HG02981 (cell line): ENCODE data around the gene SOD2.
A peak's percentile ranks its signal among the peaks of the same experiment; 100 is the strongest.
"Not testable (repeated sequence)": the region's sequence is repeated elsewhere in the genome, so short reads cannot be mapped to it uniquely, and the experiment has no call there.

ENCODE experiments used
- ATAC-seq: cut with Tn5 transposase; IDR thresholded peaks from one replicate; pipeline ENCODE4 v1.9.1; 2021; ENCODE audit warnings: mild to moderate bottlenecking, moderate library complexity; ENCODE audit not compliant: unreplicated experiment

The SOD2 gene

GRCh38 chr6:159684013-159684304, 9.1 kb downstream of the SOD2 start:
- ATAC-seq: no peak

DNA sequence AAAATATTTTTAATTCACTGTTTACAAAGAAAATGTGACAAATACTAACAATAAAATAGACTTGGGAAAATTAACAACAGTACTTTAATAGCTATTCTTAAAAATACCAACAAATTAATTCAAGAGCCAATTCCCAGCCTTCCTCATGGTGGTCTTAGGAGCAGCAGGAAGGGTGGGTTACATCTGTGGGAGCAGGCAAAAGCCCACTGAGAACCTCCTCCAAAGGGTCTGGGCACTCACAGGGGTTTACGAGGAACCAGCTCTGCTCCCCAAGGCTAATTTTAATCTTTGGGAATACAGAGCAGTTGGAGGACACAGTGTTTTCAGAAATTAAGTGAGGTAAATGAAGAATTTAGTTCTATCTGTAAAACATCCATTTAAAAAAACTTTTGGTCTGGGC, 10.2 kb downstream of the SOD2 start:
- ATAC-seq: no peak

DNA sequence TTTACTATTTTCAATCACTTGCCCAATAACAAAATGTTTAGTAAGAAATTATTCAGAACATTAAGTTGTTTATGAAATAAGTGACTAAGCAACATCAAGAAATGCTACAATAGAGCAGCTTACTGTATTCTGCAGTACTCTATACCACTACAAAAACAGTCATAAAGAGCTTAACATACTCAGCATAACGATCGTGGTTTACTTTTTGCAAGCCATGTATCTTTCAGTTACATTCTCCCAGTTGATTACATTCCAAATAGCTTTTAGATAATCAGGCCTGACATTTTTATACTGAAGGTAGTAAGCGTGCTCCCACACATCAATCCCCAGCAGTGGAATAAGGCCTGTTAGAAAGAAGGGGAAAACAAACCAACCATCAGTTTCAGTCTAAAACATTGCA, 10.7 kb downstream of the SOD2 start:
- ATAC-seq: no peak

- no peak for ATAC-seq
Observed at GRCh38 chr6:159681191-159681880, 11.7 kb downstream of the SOD2 start.

DNA sequence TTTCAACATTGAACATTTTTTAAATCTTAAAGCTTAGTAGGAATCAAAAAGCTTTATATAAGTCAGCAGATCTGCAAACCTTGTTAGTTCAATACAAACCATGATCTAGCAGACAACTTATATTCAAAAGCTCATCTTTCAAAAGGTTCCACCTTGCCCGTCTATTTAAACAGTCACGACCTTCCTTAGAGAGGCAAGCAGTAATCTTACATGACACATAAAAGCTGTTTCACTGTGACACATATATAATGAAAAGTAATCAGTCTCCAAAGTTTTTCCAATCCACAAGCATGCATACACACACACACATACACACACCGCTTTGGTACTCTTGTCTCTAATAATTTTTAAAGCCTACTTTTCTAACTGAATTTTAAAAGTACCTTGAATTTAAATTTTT, 12.9 kb downstream of the SOD2 start:
- no peak for ATAC-seq

DNA sequence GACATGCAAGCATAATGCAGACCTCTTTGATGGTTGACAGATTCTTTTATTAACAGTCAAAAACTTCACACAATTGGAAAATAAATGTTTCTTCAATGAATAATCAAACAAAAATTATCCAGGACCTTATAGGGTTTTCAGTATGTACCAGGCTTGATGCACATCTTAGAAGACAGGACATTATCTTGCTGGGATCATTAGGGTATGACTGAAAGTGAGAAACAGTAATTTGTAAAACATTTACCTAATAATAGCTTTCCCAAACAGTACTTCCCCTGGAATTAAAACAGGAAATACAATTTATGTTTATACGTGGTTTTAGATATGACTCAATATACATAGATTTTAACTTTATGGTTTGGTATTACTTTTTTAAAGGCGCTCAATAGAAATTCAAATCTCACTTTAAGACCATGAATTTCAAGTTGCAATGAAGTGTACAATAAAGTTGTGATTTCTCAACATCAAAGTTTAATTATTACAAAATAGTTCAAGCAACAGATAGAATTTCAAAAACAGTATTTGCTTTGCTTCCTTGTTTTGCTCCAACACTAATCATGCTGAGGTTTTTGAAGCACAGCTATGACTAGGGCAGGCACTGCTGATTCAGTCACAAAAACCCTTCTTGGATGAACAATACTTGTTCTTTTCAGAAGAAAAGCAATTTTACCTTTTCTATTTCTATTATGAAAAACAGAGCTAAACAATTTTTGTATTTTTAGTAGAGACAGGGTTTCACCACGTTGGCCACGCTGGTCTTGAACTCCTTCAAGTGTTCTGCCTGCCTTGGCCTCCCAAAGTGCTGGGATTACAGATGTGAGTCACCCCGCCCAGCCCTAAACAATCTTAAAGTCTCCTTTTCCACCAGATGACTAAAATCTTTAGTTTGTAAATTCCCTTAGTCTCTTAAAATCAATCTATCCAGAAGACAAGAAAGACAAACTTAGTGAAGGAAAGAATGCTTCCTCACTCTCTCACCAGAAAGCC, 13.7 kb downstream of the SOD2 start:
- no peak for ATAC-seq

DNA sequence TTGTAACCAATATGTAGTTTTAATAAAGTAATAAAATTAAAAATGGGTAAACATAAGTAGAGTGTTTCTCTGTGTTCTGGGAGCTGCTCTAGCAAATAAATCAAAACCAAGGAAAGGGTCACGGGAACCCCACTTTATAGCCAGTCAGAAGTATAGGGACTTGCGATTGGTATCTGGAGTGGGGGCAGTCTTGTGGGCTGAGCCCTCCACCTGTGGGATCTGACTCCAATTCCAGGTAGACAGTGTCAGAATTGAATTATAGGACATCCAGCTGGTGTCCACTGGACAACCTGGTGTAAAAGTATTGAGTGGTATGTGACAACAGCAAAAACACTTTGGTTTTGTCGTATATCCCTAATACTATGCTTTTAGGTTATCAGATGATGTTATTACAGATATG, 14.5 kb downstream of the SOD2 start:
- no peak for ATAC-seq

DNA sequence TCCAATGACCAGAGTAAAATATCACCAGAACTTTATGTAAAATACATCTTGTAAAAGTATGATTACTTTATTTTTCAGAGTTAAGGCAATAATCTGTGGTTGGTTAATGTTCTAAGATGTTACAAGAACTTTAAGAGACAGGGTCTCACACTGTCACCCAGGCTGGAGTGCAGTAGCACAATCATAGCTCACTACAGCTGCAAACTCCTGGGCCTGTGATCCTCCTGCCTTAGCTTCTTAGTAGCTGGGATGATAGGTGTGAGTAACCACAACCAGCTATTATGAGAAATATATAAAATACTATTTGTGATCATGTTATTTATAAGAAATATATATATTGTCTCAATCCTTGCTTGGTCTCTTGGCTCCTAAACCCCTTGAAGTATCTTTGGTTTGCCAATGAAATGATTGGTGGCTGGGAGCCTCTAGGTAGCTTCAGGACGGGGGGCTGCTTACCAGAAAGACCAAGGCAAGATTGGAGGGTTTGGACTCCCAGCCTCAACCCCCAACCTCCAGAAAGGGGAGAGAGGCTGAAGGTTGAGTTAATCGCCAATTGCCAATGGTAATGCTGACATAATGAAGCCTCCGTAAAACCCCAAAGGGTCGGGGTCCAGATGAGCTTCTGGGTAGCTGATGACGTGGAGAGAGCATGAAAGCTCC, 15.4 kb downstream of the SOD2 start:
- no peak for ATAC-seq

- ATAC-seq: no peak
Observed at GRCh38 chr6:159676890-159677505, 16.0 kb downstream of the SOD2 start.

DNA sequence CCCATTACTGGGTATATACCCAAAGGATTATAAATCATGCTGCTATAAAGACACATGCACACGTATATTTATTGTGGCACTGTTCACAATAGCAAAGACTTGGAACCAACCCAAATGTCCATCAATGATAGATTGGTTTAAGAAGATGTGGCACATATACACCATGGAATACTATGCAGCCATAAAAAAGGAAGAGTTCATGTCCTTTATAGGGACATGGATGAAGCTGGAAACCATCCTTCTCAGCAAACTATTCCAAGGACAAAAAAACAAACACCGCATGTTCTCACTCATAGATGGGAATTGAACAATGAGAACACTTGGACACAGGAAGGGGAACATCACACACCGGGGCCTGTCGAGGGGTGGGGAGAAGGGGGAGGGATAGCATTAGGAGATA, 16.8 kb downstream of the SOD2 start:
- ATAC-seq: not testable (repeated sequence)

DNA sequence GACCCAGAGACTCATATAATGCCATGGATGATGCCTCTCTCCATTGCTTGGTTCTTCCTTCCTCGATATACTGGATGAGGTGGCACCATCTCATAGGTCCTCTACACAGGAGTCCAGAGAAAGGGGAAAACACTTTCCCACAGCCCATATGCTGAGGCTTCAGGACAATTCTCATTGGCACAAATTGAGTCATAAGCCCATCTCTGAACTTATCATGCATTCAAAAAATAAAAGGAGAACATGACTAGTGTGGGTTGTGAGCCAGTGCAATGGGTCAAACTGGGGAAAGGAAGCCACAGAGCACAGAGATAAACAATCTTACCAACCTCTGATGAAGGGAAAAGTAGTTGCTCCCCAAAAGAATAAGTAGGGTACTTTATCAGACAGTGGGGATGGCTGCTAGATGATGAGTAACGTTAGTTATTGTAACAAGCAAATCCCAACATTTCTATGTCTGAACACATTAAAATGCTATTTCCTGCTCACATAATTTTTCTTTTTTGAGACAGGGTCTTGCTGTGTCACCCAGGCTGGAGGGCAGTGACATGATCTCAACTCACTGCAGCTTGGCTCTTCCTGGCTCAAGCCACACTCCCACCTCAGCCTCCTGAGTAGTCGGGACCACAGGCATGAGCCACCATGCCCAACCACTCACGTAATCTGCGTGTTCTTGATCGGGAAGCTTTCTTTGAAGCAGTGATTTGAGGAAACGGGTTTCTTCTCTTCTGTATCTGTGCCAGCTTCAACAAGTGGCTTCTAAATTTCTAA, 27.0 kb downstream of the SOD2 start:
- ATAC-seq: no peak

DNA sequence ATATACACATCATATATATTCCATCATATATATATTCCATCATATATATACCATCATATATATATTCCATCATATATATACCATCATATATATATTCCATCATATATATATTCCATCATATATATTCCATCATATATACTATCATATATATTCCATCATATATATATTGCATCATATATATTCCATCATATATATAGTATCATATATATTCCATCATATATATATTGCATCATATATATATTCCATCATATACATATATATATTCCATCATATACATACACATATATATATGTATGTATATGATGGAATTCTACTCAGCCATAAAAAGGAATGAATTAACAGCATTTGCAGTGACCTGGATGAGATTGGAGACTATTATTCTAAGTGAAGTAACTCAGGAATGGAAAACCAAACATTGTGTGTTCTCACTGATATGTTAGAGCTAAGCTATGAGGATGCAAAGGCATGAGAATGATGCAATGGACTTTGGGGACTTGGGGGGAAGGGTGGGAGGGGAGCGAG, 29.6 kb downstream of the SOD2 start:
- not testable (repeated sequence) for ATAC-seq

- not testable (repeated sequence) for ATAC-seq
Observed at GRCh38 chr6:159661977-159662376, 31.1 kb downstream of the SOD2 start.

DNA sequence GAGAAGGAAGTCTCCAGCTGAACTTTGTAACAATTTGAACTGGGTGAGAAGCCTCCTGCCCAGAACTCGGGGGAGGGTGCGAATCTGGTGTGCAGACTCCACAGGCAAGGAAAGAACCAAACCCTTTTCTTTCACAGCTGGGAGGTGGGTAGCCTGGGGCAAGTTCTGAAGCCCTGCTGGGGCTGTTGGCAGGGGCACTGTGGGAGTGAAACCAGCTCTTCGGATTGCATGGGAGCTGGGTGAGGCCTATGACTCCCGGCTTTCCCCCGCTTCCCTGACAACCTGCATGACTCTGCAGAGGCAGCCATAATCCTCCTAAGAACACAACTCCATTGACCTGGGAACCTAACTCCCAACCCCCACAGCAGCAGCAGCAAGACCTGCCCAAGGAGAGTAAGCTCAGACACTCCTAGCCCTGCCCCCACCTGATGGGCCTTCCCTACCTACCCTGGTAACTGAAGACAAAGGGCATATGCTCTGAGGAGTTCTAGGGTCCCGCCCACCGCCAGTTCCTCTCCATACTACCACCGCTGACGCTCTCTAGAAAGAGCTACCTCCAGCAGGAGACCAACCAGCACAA, 37.5 kb downstream of the SOD2 start:
- ATAC-seq: no peak

DNA sequence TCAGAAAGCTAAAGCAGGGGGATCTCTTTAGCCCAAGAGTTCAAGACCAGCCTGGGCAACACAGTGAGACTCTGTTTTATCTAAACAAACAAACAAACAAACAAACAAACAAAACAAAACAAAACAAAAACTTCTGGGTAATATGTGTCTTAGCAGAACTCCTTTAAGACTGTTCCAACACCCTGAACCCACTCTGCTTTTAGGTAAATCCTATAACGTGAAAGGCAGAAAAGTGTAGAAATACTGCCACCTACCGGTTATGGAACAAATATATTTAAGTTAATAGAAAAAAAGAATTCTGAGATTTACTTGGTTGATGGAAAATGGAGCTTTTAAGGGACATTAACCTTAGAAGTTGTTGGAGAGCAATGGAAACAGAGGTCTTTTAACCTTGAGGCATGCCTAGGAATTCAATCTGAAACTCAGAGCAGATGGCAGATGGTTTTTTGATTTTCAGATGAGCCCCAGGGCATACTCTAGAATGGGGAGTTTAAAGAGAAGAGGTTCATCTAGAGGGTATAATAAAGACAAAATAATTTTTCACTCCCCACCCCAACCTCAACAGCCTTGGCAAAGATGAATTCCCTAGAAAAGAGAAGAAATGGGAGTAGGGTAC, 38.5 kb downstream of the SOD2 start:
- no peak for ATAC-seq

DNA sequence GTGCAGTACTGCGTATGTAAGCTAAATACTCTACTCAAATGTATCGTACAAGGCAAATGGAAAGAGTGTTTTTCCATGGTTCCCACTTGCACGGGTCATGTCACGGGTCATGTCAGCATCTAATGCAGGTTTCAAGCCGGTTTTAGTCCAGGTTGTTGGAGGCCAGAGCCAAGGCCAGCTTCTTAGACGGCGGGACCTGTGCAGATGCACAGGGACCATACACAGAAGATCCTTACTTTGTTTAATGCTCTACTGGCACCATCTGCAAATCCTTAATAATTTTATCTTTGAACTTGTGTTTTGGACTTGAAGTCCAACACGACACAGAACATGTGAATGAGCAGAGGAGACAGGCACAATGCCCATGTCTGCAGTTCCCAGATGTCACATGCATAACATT, 42.7 kb downstream of the SOD2 start:
- ATAC-seq: no peak

DNA sequence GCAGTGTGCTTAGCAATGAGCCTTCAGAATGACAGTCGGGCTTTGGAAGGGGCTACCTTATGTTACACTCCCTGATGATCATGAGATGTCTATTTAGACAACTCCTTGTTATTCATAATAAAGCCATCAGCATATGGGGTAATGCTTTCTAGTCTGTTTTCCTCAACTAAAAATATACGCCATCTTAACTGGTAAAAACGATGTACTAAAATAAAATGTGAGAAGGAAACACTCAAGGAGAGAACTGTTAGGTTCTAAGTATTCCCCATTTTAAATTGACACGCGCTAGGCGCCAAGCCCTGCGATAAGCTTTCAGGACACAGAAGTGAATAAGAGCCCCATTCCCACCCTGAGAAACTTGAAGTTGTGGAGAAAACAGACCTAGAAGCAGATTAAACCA, 43.6 kb downstream of the SOD2 start:
- no peak for ATAC-seq

DNA sequence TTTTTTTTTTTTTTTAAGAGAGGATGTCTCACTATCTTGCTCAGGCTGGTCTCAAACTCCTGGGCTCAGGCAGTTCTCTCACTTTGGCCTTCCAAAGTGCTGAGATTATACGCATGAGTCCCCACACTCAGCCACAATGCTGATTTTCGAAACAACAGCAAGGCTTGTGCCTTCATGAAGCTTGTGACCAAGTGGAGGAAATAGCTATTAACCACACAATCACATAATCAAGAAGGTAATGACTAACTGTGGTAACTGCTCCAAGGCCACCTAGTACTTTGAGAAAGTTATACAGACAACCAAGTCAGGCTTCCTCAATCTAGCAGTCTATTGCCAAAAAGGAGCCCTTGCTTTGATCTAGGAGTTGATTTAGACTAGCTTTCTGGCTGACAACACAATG, 46.3 kb downstream of the SOD2 start:
- peak; percentile 99 for ATAC-seq

DNA sequence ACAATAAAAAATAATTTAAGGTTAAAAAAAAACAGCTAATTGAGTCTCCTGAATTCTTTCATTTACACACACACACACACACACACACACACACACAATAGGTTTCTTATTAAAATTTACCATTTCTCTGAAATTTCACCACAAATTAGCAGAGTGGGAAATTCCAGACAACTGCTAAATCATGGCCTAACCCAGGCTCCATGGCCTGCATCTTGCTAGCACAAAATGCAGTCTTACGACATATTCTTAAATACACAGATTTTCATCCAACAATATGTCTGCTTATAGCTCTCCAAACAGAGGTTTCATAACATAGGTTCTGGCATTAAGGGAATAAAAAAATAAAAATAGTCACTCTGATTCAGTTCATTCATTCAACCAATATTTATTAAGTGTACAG, 46.9 kb downstream of the SOD2 start:
- no peak for ATAC-seq

DNA sequence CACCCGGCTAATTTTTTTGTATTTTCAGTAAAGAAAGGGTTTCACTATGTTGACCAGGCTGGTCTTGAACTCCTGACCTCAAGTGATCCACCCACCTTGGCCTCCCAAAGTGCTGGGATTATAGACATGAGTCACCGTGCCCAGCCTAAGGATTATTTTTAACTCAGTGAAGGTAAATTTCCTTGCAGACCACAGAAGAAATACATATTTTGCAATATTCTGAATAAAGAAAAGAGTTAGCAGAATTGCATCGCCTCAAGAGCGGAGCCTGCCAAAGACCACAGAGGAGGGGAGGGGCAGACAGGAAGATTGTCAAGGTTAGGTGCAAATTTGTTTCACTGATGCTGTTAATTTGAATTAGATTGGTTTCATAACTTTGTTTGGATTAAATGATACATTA, 47.4 kb downstream of the SOD2 start:
- no peak for ATAC-seq
